Measurements from ENCODE around the gene SULT1A2.
"Not testable (repeated sequence)": the region's sequence is repeated elsewhere in the genome, so short reads cannot be mapped to it uniquely, and the experiment has no call there.

Gene SULT1A2

GRCh38 chr16:28617874-28618273 lies 21.0 kb upstream of the SULT1A2 start:
- in situ Hi-C loops (cut with HindIII; ENCODE audit: low sequenced_read_pairs), result no loop called here
- no peak overlapping the region for H3K4me3 ChIP-seq (ENCODE audit: low read depth, low read length)
- DNase-seq (ENCODE audit: low read depth, low spot score), result no peak
- no peak for TF ChIP-seq CTCF (IDR thresholded peaks at IDR 0.05; ENCODE audit: low read depth, low read length)

- in situ Hi-C loops (cut with HindIII; ENCODE audit: low sequenced_read_pairs), result no loop called here
- H3K4me3 ChIP-seq (ENCODE audit: low read depth, low read length), result no peak overlapping the region
- no peak for DNase-seq (ENCODE audit: low read depth, low spot score)
- no peak for TF ChIP-seq CTCF (IDR thresholded peaks at IDR 0.05; ENCODE audit: low read depth, low read length)
These were observed 19.8 kb upstream of the SULT1A2 start for GRCh38 chr16:28616636-28617035.

GRCh38 chr16:28616224-28616577 lies 19.4 kb upstream of the SULT1A2 start:
- in situ Hi-C loops (cut with HindIII; ENCODE audit: low sequenced_read_pairs); DNase-seq (ENCODE audit: low read depth, low spot score); H3K4me3 ChIP-seq (ENCODE audit: low read depth, low read length): not testable (repeated sequence)

- peak; percentile 7 for DNase-seq (ENCODE audit: low read depth, low spot score)
- in situ Hi-C loops (cut with HindIII; ENCODE audit: low sequenced_read_pairs); H3K4me3 ChIP-seq (ENCODE audit: low read depth, low read length): not testable (repeated sequence)
- TF ChIP-seq CTCF (IDR thresholded peaks at IDR 0.05; ENCODE audit: low read depth, low read length), result peak; percentile 55
These were observed 18.8 kb upstream of the SULT1A2 start for GRCh38 chr16:28615486-28616223.

GRCh38 chr16:28614561-28614960 lies 17.7 kb upstream of the SULT1A2 start:
- H3K4me3 ChIP-seq (ENCODE audit: low read depth, low read length); DNase-seq (ENCODE audit: low read depth, low spot score); in situ Hi-C loops (cut with HindIII; ENCODE audit: low sequenced_read_pairs): not testable (repeated sequence)

- in situ Hi-C loops (cut with HindIII; ENCODE audit: low sequenced_read_pairs); DNase-seq (ENCODE audit: low read depth, low spot score); H3K4me3 ChIP-seq (ENCODE audit: low read depth, low read length): not testable (repeated sequence)
These were observed 17.1 kb upstream of the SULT1A2 start for GRCh38 chr16:28613912-28614311.

GRCh38 chr16:28612359-28613280 lies 15.8 kb upstream of the SULT1A2 start:
- H3K4me3 ChIP-seq (ENCODE audit: low read depth, low read length); DNase-seq (ENCODE audit: low read depth, low spot score); in situ Hi-C loops (cut with HindIII; ENCODE audit: low sequenced_read_pairs): not testable (repeated sequence)

GRCh38 chr16:28610595-28611191 lies 13.8 kb upstream of the SULT1A2 start:
- in situ Hi-C loops (cut with HindIII; ENCODE audit: low sequenced_read_pairs), result no loop called here
- H3K4me3 ChIP-seq (ENCODE audit: low read depth, low read length), result no peak overlapping the region
- TF ChIP-seq CTCF (IDR thresholded peaks at IDR 0.05; ENCODE audit: low read depth, low read length), result no peak
- DNase-seq (ENCODE audit: low read depth, low spot score), result no peak
